Breast epithelium (tissue), 3 donors: ENCODE data around the gene ZCCHC17.

Experiments used
- POLR2A ChIP-seq: fragments of 450-650 bp; IDR thresholded peaks from one replicate; pipeline ENCODE4 v1.6.1; 2016; ENCODE audit warnings: antibody characterized with exemption, mild to moderate bottlenecking, moderate library complexity
- POLR2AphosphoS5 ChIP-seq, 3 donors: sonication (generic); formaldehyde crosslinking; IDR thresholded peaks; one replicate each; pipeline ENCODE4 v1.6.1; 2017; ENCODE audit warnings: antibody characterized with exemption in 3 of 3
- TF ChIP-seq, protein P1 (sequence below), 3 donors: fragments of 450-650 bp; IDR thresholded peaks; one replicate each; pipeline ENCODE4 v1.5.1; 2016 to 2017; ENCODE audit warnings: antibody characterized with exemption in 3 of 3, mild to moderate bottlenecking in 3 of 3, moderate library complexity in 3 of 3

DNA sequence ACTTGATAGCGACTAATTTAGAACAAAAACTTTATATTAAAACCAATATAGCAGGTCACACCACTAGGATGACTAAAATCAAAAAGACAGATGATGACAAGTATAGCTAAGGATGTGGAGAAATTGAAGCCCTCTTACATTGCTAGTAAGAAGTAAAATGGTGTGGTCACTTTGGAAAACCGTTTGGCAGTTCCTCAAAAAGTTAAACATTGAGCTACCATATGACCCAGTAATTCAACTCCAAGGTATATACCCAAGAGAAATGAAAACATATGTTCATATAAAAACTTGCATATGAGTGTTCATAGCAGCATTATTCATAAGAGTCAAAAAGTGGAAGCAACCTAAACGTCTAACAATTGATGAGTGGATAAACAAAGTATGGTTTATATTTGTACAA, 103.1 kb downstream of the ZCCHC17 start:
- TF ChIP-seq POLR2A = no peak
- TF ChIP-seq POLR2AphosphoS5 (IDR thresholded peaks at IDR 0.05) = no peak
- TF ChIP-seq, protein P1, sequence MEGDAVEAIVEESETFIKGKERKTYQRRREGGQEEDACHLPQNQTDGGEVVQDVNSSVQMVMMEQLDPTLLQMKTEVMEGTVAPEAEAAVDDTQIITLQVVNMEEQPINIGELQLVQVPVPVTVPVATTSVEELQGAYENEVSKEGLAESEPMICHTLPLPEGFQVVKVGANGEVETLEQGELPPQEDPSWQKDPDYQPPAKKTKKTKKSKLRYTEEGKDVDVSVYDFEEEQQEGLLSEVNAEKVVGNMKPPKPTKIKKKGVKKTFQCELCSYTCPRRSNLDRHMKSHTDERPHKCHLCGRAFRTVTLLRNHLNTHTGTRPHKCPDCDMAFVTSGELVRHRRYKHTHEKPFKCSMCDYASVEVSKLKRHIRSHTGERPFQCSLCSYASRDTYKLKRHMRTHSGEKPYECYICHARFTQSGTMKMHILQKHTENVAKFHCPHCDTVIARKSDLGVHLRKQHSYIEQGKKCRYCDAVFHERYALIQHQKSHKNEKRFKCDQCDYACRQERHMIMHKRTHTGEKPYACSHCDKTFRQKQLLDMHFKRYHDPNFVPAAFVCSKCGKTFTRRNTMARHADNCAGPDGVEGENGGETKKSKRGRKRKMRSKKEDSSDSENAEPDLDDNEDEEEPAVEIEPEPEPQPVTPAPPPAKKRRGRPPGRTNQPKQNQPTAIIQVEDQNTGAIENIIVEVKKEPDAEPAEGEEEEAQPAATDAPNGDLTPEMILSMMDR (IDR thresholded peaks at IDR 0.05) = no peak
